Activated CD4-positive, alpha-beta memory T cell treated with anti-CD3 and anti-CD28 coated beads, Interleukin-2, amount 10 ng/mL, durations not matched to agents 7 days and 5 days (primary cell): ENCODE measurements around the gene KSR2. TPM values are rescaled to one million over a fixed set of nuclear protein-coding genes. Genes with fewer than 3 reads are reported as not detected.

ENCODE experiments used
- CTCF ChIA-PET: fragments of 350-600 bp; sonication (Branson Sonifier 250); formaldehyde crosslinking; loops from one replicate; lab custom pipeline; 2021; ENCODE audit warnings: antibody characterized with exemption, inconsistent platforms; lab: Charles Lee
- POLR2A ChIA-PET: fragments of 350-600 bp; sonication (Branson Sonifier 250); formaldehyde crosslinking; loops from one replicate; lab custom pipeline; 2021; ENCODE audit warnings: antibody characterized with exemption; lab: Charles Lee
- DNase-seq: peaks from one replicate; pipeline ENCODE4 v3.0.0-alpha.2; 2020
- H3K27ac Mint-ChIP-seq: one replicate; pipeline ENCODE4 v1.8.0; 2021; ENCODE audit warnings: mild to moderate bottlenecking, mixed read lengths
- H3K27me3 Mint-ChIP-seq: one replicate; pipeline ENCODE4 v1.8.0; 2021; ENCODE audit warnings: mixed read lengths
- H3K36me3 Mint-ChIP-seq: one replicate; pipeline ENCODE4 v1.8.0; 2021; ENCODE audit warnings: low read depth, mixed read lengths
- H3K4me1 Mint-ChIP-seq: one replicate; pipeline ENCODE4 v1.8.0; 2021; ENCODE audit warnings: mixed read lengths
- H3K4me3 Mint-ChIP-seq: one replicate; pipeline ENCODE4 v1.8.0; 2021; ENCODE audit warnings: mild to moderate bottlenecking, mixed read lengths
- H3K9me3 Mint-ChIP-seq: one replicate; pipeline ENCODE4 v1.8.0; 2021; ENCODE audit warnings: mixed read lengths
- total RNA-seq, 2 experiments: library from RNA; stranded (reverse); gene quantifications; one replicate each; pipeline ENCODE4 v1.2.3, GENCODE V29; 2021

Gene KSR2
- total RNA-seq, 2 experiments from 2014 or later: not detected

DNA sequence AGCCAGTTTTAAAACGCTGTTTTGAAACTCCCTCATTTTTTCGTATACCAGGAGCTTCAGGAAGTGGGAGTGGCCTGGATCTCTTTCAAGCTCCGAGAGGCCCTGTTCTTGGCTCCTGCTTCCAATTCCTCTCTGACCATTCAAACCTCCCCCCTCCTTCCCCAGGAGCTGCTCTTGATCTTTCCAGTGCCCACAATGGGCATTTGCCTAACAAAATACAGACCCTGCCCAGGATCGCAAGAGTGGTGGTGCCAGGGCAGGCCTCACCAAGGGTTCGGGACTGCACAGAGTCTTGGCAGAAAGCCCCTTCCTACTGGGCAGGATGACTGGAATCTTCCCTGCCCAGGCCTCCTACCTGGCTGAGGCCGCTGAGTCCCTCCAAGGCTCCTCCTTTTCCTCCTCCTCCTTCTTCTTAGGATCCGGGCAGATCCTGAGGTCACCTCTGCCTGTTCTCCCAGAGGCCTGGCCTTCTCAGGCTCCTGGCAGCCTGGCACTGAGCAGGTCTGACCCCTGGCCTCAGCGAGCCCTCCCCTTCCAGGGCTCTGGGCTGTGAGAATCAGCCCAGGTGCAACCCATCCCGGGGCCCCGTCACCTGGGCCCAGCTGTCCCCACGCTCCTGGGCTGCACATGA is 560.5 kb downstream of the KSR2 start:
- Mint-ChIP-seq H3K27me3 (no peaks in the 10 kb centered on the region), H3K9me3 (peaks cover 2% of the 10 kb centered on the region), H3K4me1 (no peaks in the 10 kb centered on the region), H3K4me3 (no peak overlapping the region), H3K27ac (no peak overlapping the region), H3K36me3 (no peaks in the 10 kb centered on the region)
- POLR2A ChIA-PET: no interaction called here
- CTCF ChIA-PET: no interaction called here
- DNase-seq: no peak

DNA sequence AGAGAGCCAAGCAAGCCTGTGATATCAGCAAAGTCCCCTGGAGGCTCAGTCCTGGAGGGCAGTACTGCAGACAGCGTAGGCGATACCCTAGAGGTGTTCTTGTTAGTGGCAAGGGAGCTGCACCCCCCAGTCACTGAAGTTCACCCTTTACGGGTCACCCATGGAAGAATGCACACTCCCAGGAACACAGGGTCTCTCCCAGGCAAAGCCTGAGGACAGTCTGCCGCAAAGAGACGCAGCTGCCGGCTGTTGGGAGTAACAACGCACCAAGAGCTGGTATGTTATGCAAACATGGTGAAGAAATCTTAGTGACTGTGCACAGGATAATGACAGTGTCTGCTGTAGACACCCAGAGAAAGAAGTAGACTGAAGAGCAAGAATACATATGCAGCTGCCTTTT is 563.9 kb downstream of the KSR2 start:
- DNase-seq: no peak
- H3K4me1 Mint-ChIP-seq: no peaks in the 10 kb centered on the region
- peaks cover 12% of the 10 kb centered on the region for H3K9me3 Mint-ChIP-seq
- no peaks in the 10 kb centered on the region for H3K27me3 Mint-ChIP-seq
- ChIA-PET POLR2A (no interaction called here), CTCF (no interaction called here)
- H3K27ac Mint-ChIP-seq: no peak overlapping the region
- no peak overlapping the region for H3K4me3 Mint-ChIP-seq
- no peaks in the 10 kb centered on the region for H3K36me3 Mint-ChIP-seq

DNA sequence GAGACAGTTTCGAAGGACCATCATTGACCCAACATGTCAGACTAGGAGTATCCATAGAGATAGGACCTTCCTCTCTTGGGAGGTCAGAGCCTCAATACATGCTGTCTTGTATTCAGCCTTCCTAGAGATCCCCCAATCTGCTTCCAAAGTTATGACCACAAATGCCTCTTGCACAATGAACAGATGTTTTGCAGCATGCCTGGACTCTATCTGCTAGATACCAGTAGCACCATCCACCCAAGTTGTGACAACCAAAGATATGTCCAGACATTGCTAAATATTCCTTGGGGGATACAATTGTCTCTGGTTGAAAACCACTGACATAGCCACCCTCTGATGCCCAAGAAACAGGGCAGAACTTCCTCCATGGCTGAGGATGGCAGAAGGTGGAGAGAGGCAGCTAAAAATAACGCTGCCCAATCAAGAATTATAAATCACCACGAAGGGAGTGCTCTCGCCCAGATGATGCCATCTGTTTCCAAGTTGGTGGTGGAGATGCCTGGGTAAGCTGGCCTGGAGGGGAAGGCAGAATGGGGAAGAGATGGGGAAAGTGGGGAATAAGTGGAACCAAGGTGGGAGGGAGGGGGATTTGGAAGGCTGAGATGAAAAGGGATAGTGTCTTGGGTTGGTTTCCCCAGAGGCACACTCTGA is 564.5 kb downstream of the KSR2 start:
- CTCF ChIA-PET: no interaction called here
- Mint-ChIP-seq H3K27me3 (no peaks in the 10 kb centered on the region), H3K4me3 (no peak overlapping the region), H3K9me3 (peaks cover 13% of the 10 kb centered on the region), H3K36me3 (no peaks in the 10 kb centered on the region), H3K27ac (no peak overlapping the region), H3K4me1 (no peaks in the 10 kb centered on the region)
- POLR2A ChIA-PET: no interaction called here
- DNase-seq: no peak

DNA sequence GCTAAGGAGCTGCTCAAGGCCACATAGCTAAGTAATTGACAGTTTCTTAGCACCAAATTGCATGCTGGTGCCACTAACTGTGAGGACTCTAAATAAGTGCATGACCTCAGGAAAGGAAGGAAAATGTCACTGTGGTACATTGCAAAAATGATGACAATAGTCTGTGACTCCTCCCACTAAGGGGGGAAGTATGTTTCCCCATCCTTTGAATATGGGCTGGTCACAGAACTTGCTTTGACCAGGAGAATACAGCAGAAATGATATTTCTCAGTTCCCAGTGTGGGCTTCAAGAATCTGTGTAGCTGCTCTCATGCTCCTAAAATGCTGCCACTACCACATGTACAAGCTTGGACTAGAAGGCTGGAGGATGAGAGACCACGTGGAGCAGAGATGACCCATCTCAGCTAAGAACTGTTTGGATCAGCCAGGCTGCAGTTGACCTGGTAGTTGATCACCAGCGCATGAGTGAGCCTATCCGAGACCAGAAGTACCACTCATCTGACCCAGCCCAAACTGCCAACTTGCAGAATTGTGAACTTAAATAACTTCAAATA is 565.1 kb downstream of the KSR2 start:
- Mint-ChIP-seq H3K4me1 (no peaks in the 10 kb centered on the region), H3K27me3 (no peaks in the 10 kb centered on the region), H3K27ac (no peak overlapping the region), H3K4me3 (no peak overlapping the region), H3K36me3 (no peaks in the 10 kb centered on the region), H3K9me3 (peaks cover 13% of the 10 kb centered on the region)
- ChIA-PET CTCF (no interaction called here), POLR2A (no interaction called here)
- DNase-seq: no peak

Other genes starting within 250 kb of the KSR2 start
- 10 to 100 TPM; 39.7 to 41.0 TPM for gene RFC5, start 47.7 kb upstream of the KSR2 start, total RNA-seq
- 10 to 100 TPM; 49.6 to 53.9 TPM for gene WSB2, start 92.2 kb upstream of the KSR2 start, total RNA-seq
- 1 to 10 TPM; 3.7 to 4.4 TPM for gene VSIG10, start 135.0 kb upstream of the KSR2 start, total RNA-seq
- 10 to 100 TPM; 75.5 to 76.7 TPM for gene PEBP1, start 167.1 kb upstream of the KSR2 start, total RNA-seq